Suprapubic skin (tissue), 4 donors: ENCODE results near the gene ARHGAP1. TPM values are rescaled to one million over a fixed set of nuclear protein-coding genes. Genes with fewer than 3 reads are reported as not detected.
A peak's percentile ranks its signal among the peaks of the same experiment; 100 is the strongest.

Experiments used
- DNase-seq, 2 donors: peaks; one replicate each; pipeline ENCODE4 v3.0.0-alpha.2; 2019; ENCODE audit warnings: low spot score in 2 of 2
- H3K27ac ChIP-seq: fragments of 200-600 bp; sonication (generic); one replicate; pipeline ENCODE4 v1.5.1; 2019
- H3K27me3 ChIP-seq: fragments of 200-600 bp; sonication (generic); one replicate; pipeline ENCODE4 v1.5.1; 2019
- H3K36me3 ChIP-seq: fragments of 200-600 bp; sonication (generic); one replicate; pipeline ENCODE4 v1.5.1; 2019
- H3K4me1 ChIP-seq: fragments of 200-600 bp; sonication (generic); one replicate; pipeline ENCODE4 v1.5.1; 2019
- H3K4me3 ChIP-seq: fragments of 200-600 bp; sonication (generic); one replicate; pipeline ENCODE4 v1.5.1; 2019; ENCODE audit warnings: mild to moderate bottlenecking
- H3K9me3 ChIP-seq: fragments of 200-600 bp; sonication (generic); one replicate; pipeline ENCODE4 v1.5.1; 2019
- CTCF ChIP-seq, 2 donors: fragments of 200-600 bp in 1 of 2; fragments of 450-650 bp in 1 of 2; sonication (generic) in 1 of 2; IDR thresholded peaks; one replicate each; pipeline ENCODE4 v1.5.1; 2016 to 2019; ENCODE audit warnings: antibody characterized with exemption in 2 of 2, mild to moderate bottlenecking in 1 of 2, moderate library complexity in 1 of 2
- EP300 ChIP-seq: sonication (generic); formaldehyde crosslinking; IDR thresholded peaks from one replicate; pipeline ENCODE4 v1.6.1; 2017; ENCODE audit warnings: antibody characterized with exemption
- POLR2A ChIP-seq, 2 donors: fragments of 450-650 bp; IDR thresholded peaks; one replicate each; pipeline ENCODE4 v1.6.1; 2017; ENCODE audit warnings: antibody characterized with exemption in 2 of 2, mild to moderate bottlenecking in 2 of 2, moderate library complexity in 2 of 2
- POLR2AphosphoS5 ChIP-seq, 3 donors: sonication (generic); formaldehyde crosslinking; IDR thresholded peaks; one replicate each; pipeline ENCODE4 v1.6.1; 2017; ENCODE audit warnings: antibody characterized with exemption in 3 of 3
- WGBS: methylation state at CpG from one replicate; pipeline ENCODE4 v1.1.5; 2018; 5-methylcytosine and 5-hydroxymethylcytosine counted together
- total RNA-seq, 4 donors: library from RNA; depleted of rRNA; stranded (reverse); fragments of >200 nt; gene quantifications; one replicate each; pipeline ENCODE4 v1.1.0, GENCODE V29; 2016

Gene ARHGAP1
- total RNA-seq, 4 donors from 2014 or later: 53.7 to 72.5 (median 68.5) TPM

GRCh38 chr11:46633291-46634217, 66.9 kb downstream of the ARHGAP1 start:
- no peaks in the 10 kb centered on the region for H3K27me3 ChIP-seq
- no peak overlapping the region for H3K27ac ChIP-seq
- H3K36me3 ChIP-seq: peaks cover 41% of the 10 kb centered on the region
- no peak for TF ChIP-seq CTCF (IDR thresholded peaks at IDR 0.05)
- no peak for TF ChIP-seq POLR2A (IDR thresholded peaks at IDR 0.05)
- no peak for TF ChIP-seq EP300
- TF ChIP-seq POLR2AphosphoS5 (IDR thresholded peaks at IDR 0.05): no peak
- H3K4me1 ChIP-seq: no peaks in the 10 kb centered on the region
- no peaks in the 10 kb centered on the region for H3K9me3 ChIP-seq
- peak in 1 of 2 donors; percentile 38 for DNase-seq
- no peak overlapping the region for H3K4me3 ChIP-seq
- WGBS: 93% methylated on average over 22 of the region's 22 CpGs

- DNase-seq: no peak
- Histone ChIP-seq H3K27me3 (no peaks in the 10 kb centered on the region), H3K4me3 (no peak overlapping the region), H3K36me3 (peaks cover 46% of the 10 kb centered on the region), H3K4me1 (no peaks in the 10 kb centered on the region), H3K9me3 (no peaks in the 10 kb centered on the region), H3K27ac (no peak overlapping the region)
- TF ChIP-seq POLR2AphosphoS5 (IDR thresholded peaks at IDR 0.05): no peak
- no peak for TF ChIP-seq EP300
- no peak for TF ChIP-seq POLR2A (IDR thresholded peaks at IDR 0.05)
- TF ChIP-seq CTCF (IDR thresholded peaks at IDR 0.05): no peak
- 91% methylated on average over 1 of the region's 1 CpG for WGBS
These were observed 67.9 kb downstream of the ARHGAP1 start for GRCh38 chr11:46632502-46632901.

GRCh38 chr11:46631676-46632075, 68.7 kb downstream of the ARHGAP1 start:
- H3K9me3 ChIP-seq: no peaks in the 10 kb centered on the region
- no peaks in the 10 kb centered on the region for H3K27me3 ChIP-seq
- WGBS: 92% methylated on average over 2 of the region's 2 CpGs
- H3K4me3 ChIP-seq: no peak overlapping the region
- no peak for DNase-seq
- H3K36me3 ChIP-seq: peaks cover 54% of the 10 kb centered on the region
- H3K27ac ChIP-seq: no peak overlapping the region
- no peaks in the 10 kb centered on the region for H3K4me1 ChIP-seq
- no peak for TF ChIP-seq EP300

- Histone ChIP-seq H3K36me3 (peaks cover 68% of the 10 kb centered on the region), H3K4me3 (no peak overlapping the region), H3K4me1 (no peaks in the 10 kb centered on the region), H3K9me3 (no peaks in the 10 kb centered on the region), H3K27me3 (no peaks in the 10 kb centered on the region), H3K27ac (no peak overlapping the region)
- 100% methylated on average over 1 of the region's 1 CpG for WGBS
- no peak for TF ChIP-seq POLR2A (IDR thresholded peaks at IDR 0.05)
- no peak for TF ChIP-seq CTCF (IDR thresholded peaks at IDR 0.05)
- no peak for TF ChIP-seq POLR2AphosphoS5 (IDR thresholded peaks at IDR 0.05)
- no peak for TF ChIP-seq EP300
- DNase-seq: no peak
These were observed 70.2 kb downstream of the ARHGAP1 start for GRCh38 chr11:46630237-46630636.

GRCh38 chr11:46628961-46629360, 71.5 kb downstream of the ARHGAP1 start:
- Histone ChIP-seq H3K9me3 (no peaks in the 10 kb centered on the region), H3K4me3 (no peak overlapping the region), H3K36me3 (peaks cover 79% of the 10 kb centered on the region), H3K27ac (no peak overlapping the region), H3K27me3 (no peaks in the 10 kb centered on the region), H3K4me1 (no peaks in the 10 kb centered on the region)
- 73% methylated on average over 6 of the region's 6 CpGs for WGBS
- TF ChIP-seq EP300: no peak
- TF ChIP-seq CTCF (IDR thresholded peaks at IDR 0.05): no peak
- no peak for TF ChIP-seq POLR2A (IDR thresholded peaks at IDR 0.05)
- no peak for TF ChIP-seq POLR2AphosphoS5 (IDR thresholded peaks at IDR 0.05)
- peak in 1 of 2 donors; percentile 6 for DNase-seq

Other genes with a start within 250 kb of the ARHGAP1 start
- 10 to 100 TPM; 38.6 to 63.2 (median 45.6) TPM for gene AMBRA1, start 106.6 kb downstream of the ARHGAP1 start, total RNA-seq
- 1 to 10 TPM; 2.8 to 5.6 (median 3.5) TPM for gene HARBI1, start 83.4 kb downstream of the ARHGAP1 start, total RNA-seq
- gene ATG13, start 83.1 kb downstream of the ARHGAP1 start, total RNA-seq: 10 to 100 TPM; 68.8 to 94.3 (median 90.2) TPM
- gene ZNF408, start 412 bp upstream of the ARHGAP1 start, total RNA-seq: 10 to 100 TPM; 11.6 to 25.6 (median 13.7) TPM
- 1 to 10 TPM in 1 of 4 donors, not detected in 3; 1.6 TPM for gene F2, start 18.6 kb upstream of the ARHGAP1 start, total RNA-seq
- gene CKAP5, start 145.7 kb upstream of the ARHGAP1 start, total RNA-seq: 10 to 100 TPM; 29.9 to 59.2 (median 38.9) TPM
- 100 to 1,000 TPM in 2 of 4 donors, 10 to 100 TPM in 2; 52.2 to 308 (median 90.4) TPM for gene LRP4, start 217.9 kb upstream of the ARHGAP1 start, total RNA-seq
- gene CSTPP1, start 236.1 kb upstream of the ARHGAP1 start, total RNA-seq: 100 to 1,000 TPM in 1 of 4 donors, 10 to 100 TPM in 3; 34.9 to 117 (median 48.1) TPM